ENCODE data around the gene ECEL1. TPM values are rescaled to one million over a fixed set of nuclear protein-coding genes. Genes with fewer than 3 reads are reported as not detected.
A peak's percentile ranks its signal among the peaks of the same experiment; 100 is the strongest.
"Not testable (repeated sequence)": the region's sequence is repeated elsewhere in the genome, so short reads cannot be mapped to it uniquely, and the experiment has no call there.

ECEL1 gene
- total and polyA plus RNA-seq, 2 of the 4 experiments (the other 2 are of a cell fraction), result not detected

DNA sequence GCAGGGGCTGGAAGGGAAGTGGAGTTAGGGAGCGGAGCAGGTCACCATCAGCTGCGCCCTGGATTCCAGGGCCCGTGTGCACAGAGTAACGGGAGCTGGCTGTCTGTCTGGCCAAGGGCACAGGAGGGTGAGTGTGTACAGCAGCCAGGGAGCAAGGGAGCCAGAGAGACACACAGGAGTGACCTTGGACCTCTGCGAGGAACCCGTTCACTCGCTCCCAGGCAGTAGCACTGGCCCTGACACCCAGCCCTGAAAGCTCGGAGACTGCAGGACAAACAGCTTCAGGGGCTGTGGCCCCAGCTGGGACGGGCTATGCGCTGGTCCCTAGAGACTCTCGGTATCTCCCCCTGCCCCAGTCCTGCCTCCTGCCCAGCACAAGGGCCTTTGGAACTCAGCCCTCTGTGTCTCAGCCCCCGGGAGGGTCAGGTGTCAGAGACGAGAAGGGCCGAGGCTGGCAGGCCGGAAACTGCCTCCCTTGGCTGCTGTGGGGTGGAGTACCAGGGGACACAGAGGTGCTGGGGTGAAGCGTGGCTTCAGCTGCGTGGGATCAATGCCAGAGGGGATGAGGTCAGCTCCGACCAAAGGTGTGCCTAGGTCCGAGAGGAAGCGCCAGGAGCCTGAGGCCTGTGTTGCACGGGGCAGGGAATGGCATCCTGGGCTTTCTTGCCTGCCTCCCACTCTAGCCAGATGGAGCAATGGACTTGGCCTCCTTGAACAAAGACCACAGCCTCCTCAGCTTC is 43.8 kb downstream of the ECEL1 start:
- H2BK20ac ChIP-seq (ENCODE audit: low read depth, low read length); H3K4me1 ChIP-seq (ENCODE audit: control insufficient read depth, insufficient read depth, low read length); dilution Hi-C loops (cut with HindIII; ENCODE audit: low sequenced_read_pairs, unreplicated experiment); H4K20me1 ChIP-seq (ENCODE audit: insufficient read depth, low read length); H3K9ac ChIP-seq (ENCODE audit: low read depth, low read length); ATAC-seq (ENCODE audit: low read depth); H2BK120ac ChIP-seq (ENCODE audit: low read depth, low read length); in situ Hi-C loops (cut with MboI; ENCODE audit: low sequenced_read_pairs); H3K18ac ChIP-seq (ENCODE audit: low read depth, low read length); H4K5ac ChIP-seq (ENCODE audit: low read depth, low read length); H4K91ac ChIP-seq (ENCODE audit: insufficient read depth, low read depth, low read length); H3K27me3 ChIP-seq (ENCODE audit: control insufficient read depth, insufficient read depth, low read length); DNase-seq; H3K9me1 ChIP-seq (ENCODE audit: insufficient read depth, low read length); H3K36me3 ChIP-seq (ENCODE audit: control insufficient read depth, insufficient read depth, low read length); H3K14ac ChIP-seq (replicated peaks; ENCODE audit: low read depth, low read length); BruUV-seq (replicated peaks); POLR2A ChIA-PET (ENCODE audit: unreplicated experiment); H3K4me2 ChIP-seq (ENCODE audit: low read depth, low read length); H3K23ac ChIP-seq (ENCODE audit: low read depth, low read length); H3K79me1 ChIP-seq (ENCODE audit: low read depth in 1 of 2, low read length in 2 of 2); H4K8ac ChIP-seq (ENCODE audit: low read depth in 2 of 2, low read length in 2 of 2); H2BK15ac ChIP-seq (ENCODE audit: low read depth, low read length); H3K4ac ChIP-seq (ENCODE audit: low read depth, low read length); H2BK5ac ChIP-seq (ENCODE audit: low read depth, low read length, poor library complexity, severe bottlenecking); H3K56ac ChIP-seq (ENCODE audit: extremely low read depth, insufficient read depth, low read length); H3K4me3 ChIP-seq (ENCODE audit: insufficient read depth, low read depth, low read length); H3K27ac ChIP-seq (ENCODE audit: insufficient read depth, low read length); H2AK5ac ChIP-seq (ENCODE audit: low read depth, low read length); H3K9me3 ChIP-seq (ENCODE audit: control insufficient read depth, insufficient read depth, low read length): not testable (repeated sequence)
- CTCF ChIA-PET, result interaction anchor here (0.8 kb wide), 1 partner anchor 21 kb away, joined by 4 read pairs; no protein-coding TSS in a partner anchor
- Histone ChIP-seq H2AFZ (replicated peaks; ENCODE audit: low read length, poor library complexity) (peak overlapping the region; percentile 78), H2AK9ac (replicated peaks; ENCODE audit: low read depth, low read length, poor library complexity) (peak overlapping the region; percentile 15)
- 30% methylated on average over 2 of the region's 21 CpGs; no CpG with 5 or more reads in 1 of the 2 experiments for WGBS, 2 experiments (ENCODE audit: extremely low coverage in 2 of 2, insufficient read length in 1 of 2)
- intact Hi-C loops (cut with micrococcal nuclease), result loop anchor here (5.0 kb wide), 2 partner anchors 117 to 302 kb away; no protein-coding TSS in a partner anchor

DNA sequence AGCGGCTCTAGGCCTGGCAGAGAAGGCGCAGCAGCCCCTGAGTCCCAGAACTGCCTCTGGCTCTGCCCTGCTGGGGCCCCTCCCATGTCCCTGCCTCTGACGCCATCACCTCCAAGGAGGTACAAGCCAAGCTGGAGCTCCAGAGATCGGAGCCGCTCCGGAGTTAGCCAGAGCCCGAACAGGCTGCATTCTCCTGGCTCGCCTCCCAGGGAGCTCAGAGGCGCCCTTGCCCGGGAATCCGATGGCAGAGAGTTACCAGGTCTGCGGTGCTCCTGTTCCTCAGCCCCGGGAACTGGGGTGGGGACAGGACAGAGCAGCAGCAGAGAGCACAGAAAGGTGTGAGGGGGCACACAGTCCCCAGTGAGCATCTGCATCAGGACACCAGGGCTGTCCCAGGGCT is 44.6 kb downstream of the ECEL1 start:
- ATAC-seq (ENCODE audit: low read depth); H4K5ac ChIP-seq (ENCODE audit: low read depth, low read length); H3K9me3 ChIP-seq (ENCODE audit: control insufficient read depth, insufficient read depth, low read length); H4K91ac ChIP-seq (ENCODE audit: insufficient read depth, low read depth, low read length); H3K79me1 ChIP-seq (ENCODE audit: low read depth in 1 of 2, low read length in 2 of 2); H3K9me1 ChIP-seq (ENCODE audit: insufficient read depth, low read length); H2AK9ac ChIP-seq (replicated peaks; ENCODE audit: low read depth, low read length, poor library complexity); H3K4me2 ChIP-seq (ENCODE audit: low read depth, low read length); H3K4me1 ChIP-seq (ENCODE audit: control insufficient read depth, insufficient read depth, low read length); H3K4me3 ChIP-seq (ENCODE audit: insufficient read depth, low read depth, low read length); DNase-seq; H3K4ac ChIP-seq (ENCODE audit: low read depth, low read length); H4K20me1 ChIP-seq (ENCODE audit: insufficient read depth, low read length); H2BK120ac ChIP-seq (ENCODE audit: low read depth, low read length); H3K36me3 ChIP-seq (ENCODE audit: control insufficient read depth, insufficient read depth, low read length); H2BK5ac ChIP-seq (ENCODE audit: low read depth, low read length, poor library complexity, severe bottlenecking); H3K9ac ChIP-seq (ENCODE audit: low read depth, low read length); H2AK5ac ChIP-seq (ENCODE audit: low read depth, low read length); H2BK20ac ChIP-seq (ENCODE audit: low read depth, low read length); H3K14ac ChIP-seq (replicated peaks; ENCODE audit: low read depth, low read length); H4K8ac ChIP-seq (ENCODE audit: low read depth in 2 of 2, low read length in 2 of 2); POLR2A ChIA-PET (ENCODE audit: unreplicated experiment); BruUV-seq (replicated peaks); H2AFZ ChIP-seq (replicated peaks; ENCODE audit: low read length, poor library complexity); H3K27ac ChIP-seq (ENCODE audit: insufficient read depth, low read length); H3K56ac ChIP-seq (ENCODE audit: extremely low read depth, insufficient read depth, low read length); CTCF ChIA-PET; H3K18ac ChIP-seq (ENCODE audit: low read depth, low read length); H3K23ac ChIP-seq (ENCODE audit: low read depth, low read length); in situ Hi-C loops (cut with MboI; ENCODE audit: low sequenced_read_pairs); H2BK15ac ChIP-seq (ENCODE audit: low read depth, low read length); dilution Hi-C loops (cut with HindIII; ENCODE audit: low sequenced_read_pairs, unreplicated experiment): not testable (repeated sequence)
- H3K27me3 ChIP-seq (ENCODE audit: control insufficient read depth, insufficient read depth, low read length), result peaks cover 10% of the 10 kb centered on the region; the same call in 1 of the 2 replicates
- intact Hi-C loops (cut with micrococcal nuclease), result loop anchor here (5.0 kb wide), 2 partner anchors 116 to 301 kb away; no protein-coding TSS in a partner anchor
- WGBS, 2 experiments (ENCODE audit: extremely low coverage in 2 of 2, insufficient read length in 1 of 2), result no CpG with 5 or more reads among the region's 13 CpGs
